ENCODE data around the gene ZMYND8.

- TF ChIP-seq CTCF (conservative IDR thresholded peaks at IDR 0.05) (no peak), ZFX (IDR thresholded peaks at IDR 0.05) (no peak)
These were observed 1.6 kb downstream of the ZMYND8 start for GRCh38 chr20:47354714-47355488.
